GM21576 (cell line): Measurements from ENCODE around the gene IGLON5.

Source experiments
- ATAC-seq: cut with Tn5 transposase; IDR thresholded peaks from one replicate; pipeline ENCODE4 v1.9.1; 2021; ENCODE audit warnings: mild to moderate bottlenecking, moderate library complexity; ENCODE audit not compliant: unreplicated experiment

IGLON5 gene

DNA sequence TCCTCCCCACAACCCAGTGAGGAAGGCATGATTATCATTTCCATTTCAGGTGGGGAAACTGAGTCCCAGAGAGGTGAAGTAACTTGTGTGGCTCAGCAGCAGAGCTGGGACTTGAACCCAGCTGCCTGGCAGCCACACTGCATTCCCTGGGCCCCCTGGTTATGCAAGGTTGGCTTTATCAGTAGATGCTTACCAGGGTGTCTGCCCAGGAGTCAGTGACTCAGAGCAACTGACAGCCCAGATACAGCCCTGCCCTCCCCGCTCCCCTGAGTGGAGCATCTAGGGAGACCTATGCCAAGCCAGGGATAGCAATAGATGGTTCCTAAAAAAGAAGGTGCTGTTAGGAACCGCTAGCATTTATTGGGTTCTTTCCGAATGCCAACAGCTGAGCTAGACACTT lies 5.9 kb downstream of the IGLON5 start:
- ATAC-seq: no peak

- no peak for ATAC-seq
These were observed 6.5 kb downstream of the IGLON5 start for GRCh38 chr19:51317968-51318367.

- no peak for ATAC-seq
These were observed 7.5 kb downstream of the IGLON5 start for GRCh38 chr19:51318687-51319648.

DNA sequence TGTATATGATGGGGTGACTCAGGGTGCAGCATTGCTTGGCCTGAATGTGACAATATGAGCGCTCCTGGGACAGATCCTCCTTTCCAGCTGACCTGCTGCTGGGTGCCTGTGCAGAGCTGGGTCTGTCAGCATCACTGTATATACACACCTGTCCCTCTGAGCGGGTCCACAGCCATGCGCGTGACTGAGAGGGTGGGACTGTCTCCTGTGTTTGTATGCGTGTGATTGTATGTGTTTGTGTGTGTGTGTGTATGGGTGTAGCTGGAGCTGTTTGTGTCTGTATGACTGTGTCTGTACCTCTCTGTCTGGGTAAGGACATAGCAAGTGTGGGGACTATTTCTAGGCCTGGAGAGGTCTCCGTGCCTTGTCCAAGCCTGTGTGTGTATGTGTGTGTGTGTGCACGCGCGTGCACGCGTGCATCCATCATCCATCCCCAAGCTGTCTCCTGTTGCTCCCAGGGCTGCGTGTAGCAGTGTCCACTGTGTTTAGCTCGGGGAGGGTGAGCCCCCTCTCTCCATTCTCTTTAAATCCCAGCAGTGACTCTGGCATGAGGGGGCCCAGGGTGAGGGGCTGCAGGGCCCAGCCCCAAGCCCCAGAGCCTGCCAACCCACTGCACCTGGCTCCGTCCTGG lies 8.3 kb downstream of the IGLON5 start:
- no peak for ATAC-seq

GRCh38 chr19:51320280-51320657 lies 8.8 kb downstream of the IGLON5 start:
- ATAC-seq: no peak

GRCh38 chr19:51321799-51322198 lies 10.4 kb downstream of the IGLON5 start:
- no peak for ATAC-seq

DNA sequence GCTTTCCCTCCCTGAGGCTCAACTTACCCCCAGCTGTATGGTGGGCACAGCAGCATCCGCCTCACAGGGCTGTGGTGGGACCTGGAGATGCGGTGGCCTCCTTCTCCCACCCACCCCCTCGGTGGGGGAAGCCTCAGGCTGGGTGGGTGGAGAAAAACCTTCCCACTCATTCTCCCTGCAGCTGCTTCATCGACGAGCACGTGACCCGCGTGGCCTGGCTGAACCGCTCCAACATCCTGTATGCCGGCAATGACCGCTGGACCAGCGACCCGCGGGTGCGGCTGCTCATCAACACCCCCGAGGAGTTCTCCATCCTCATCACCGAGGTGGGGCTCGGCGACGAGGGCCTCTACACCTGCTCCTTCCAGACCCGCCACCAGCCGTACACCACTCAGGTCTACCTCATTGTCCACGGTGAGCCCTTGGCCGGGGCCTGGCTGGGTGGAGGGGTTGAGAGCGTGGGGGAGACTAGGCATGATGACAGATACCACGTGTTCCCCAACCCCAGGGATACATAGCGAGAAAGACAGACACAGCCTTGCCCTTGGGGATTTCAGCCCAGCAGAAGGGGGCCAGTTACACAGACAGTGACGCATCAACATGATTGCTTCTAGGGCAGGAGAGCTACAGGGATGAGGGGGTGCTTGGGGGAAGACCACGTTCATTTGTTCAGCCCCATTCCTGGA lies 12.2 kb downstream of the IGLON5 start:
- no peak for ATAC-seq

- no peak for ATAC-seq
These were observed 12.7 kb downstream of the IGLON5 start for GRCh38 chr19:51324167-51324481.

- ATAC-seq: no peak
These were observed 13.9 kb downstream of the IGLON5 start for GRCh38 chr19:51325161-51325976.

DNA sequence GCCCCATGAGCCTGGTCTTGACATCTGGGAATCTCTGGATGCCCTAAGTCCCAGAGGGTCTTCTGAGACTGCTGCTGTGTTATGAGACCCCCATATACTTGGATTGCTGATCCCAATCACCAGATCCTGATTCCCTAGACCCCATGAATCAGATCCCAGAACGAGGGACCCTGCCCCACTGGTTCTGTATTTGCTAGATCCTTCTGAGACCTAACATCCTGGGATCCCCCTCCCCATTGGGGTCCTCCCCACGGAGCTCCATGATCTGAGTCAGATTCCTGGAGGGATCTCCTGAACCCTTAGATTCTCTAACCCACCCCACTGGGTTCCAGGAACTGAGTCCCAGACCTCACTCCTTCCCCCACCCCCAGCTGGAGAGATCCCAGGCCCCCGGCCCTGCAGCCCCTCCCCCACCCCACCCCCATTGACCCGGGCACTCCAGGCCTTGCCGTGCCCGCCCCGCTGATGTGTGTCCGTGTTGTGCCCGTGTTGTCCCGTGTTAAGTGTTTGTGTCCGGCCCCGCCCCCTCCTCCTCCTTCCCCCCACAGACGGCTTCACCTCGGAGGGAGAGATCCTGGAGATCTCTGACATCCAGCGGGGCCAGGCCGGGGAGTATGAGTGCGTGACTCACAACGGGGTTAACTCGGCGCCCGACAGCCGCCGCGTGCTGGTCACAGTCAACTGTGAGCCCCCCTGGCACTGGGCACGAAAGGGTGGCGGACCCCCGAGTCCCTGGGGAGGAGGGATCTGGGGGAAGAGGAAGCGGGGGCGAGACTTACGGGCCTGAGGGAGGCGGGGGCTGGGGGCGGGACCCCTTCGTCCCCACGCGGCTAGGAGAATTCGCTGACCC lies 15.0 kb downstream of the IGLON5 start:
- ATAC-seq: no peak

- no peak for ATAC-seq
These were observed 15.9 kb downstream of the IGLON5 start for GRCh38 chr19:51327066-51328001.

DNA sequence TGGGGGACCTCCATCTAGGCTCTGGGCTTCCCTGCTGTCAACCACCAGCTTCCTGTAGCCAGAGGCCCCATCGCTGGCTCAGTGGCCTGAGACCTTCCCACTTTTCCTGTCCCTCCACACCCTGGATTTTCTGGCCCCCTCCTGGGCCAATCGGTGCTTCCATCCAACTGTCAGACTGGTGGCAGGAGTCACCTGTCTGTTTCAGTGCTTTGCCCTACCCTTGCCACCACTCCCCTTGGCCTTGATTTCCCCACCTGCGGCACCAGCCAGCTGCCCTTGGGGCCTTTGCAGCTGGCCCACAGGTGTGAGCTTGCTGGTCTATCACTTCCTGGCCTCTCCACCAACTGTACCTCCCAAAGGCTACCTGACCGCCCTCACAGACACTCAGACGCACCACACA lies 18.0 kb downstream of the IGLON5 start:
- no peak for ATAC-seq

DNA sequence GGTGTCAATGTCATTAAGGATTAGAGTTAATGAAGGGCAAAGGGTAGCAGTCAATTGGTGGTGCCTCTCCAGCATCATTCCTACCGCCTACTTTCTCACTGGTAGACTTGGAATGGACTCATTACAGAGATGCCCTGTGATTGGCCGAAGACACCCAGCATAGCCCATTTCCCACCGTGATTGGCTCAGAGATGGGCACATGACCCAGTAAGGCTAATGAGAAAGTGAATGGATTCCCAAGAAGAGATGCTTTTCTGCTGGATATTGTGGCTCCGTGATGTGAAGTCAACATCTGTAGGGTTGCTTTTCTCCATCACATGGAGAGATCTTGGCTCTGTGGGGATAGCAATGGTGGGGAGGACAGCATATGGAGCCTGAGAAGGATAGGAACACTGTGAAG lies 18.9 kb downstream of the IGLON5 start:
- ATAC-seq: no peak

DNA sequence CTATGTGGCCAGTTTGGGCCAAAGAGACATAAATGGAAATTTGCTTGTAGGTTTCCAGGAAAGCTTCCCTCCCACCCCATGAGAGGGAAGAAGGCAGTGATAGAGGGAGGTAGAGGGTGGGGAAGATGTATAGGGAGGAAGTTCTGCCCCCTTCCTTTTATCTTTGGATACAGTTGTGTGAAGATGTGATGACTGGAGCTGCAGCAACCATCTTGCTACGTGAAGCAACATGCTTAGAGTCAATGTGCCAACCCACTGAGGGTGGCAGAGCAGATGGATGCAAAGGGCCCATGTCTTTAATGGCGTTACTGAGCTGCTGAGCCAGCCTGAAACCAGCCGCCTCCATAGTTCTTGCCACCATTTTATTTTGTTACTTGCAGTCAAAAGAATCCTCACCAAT lies 19.7 kb downstream of the IGLON5 start:
- no peak for ATAC-seq

DNA sequence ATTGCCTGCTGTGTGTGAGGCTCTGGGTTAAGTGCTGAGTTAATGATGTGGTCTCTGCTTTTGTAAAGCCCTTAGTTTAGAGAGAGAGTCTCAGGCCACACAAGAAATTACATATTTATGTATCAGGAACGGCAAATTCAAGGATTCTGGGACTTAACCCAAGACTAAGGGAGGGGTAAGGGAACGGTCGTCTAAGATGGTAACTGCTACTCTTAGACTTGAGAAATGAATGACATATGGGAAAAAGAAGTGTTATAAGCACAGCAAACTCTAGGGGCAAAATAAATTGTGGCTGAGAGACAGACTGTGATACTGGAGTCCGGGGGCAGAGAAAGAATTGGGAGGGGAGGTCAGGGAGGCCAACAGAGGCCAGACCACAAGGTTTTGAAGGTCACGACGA lies 20.3 kb downstream of the IGLON5 start:
- no peak for ATAC-seq

DNA sequence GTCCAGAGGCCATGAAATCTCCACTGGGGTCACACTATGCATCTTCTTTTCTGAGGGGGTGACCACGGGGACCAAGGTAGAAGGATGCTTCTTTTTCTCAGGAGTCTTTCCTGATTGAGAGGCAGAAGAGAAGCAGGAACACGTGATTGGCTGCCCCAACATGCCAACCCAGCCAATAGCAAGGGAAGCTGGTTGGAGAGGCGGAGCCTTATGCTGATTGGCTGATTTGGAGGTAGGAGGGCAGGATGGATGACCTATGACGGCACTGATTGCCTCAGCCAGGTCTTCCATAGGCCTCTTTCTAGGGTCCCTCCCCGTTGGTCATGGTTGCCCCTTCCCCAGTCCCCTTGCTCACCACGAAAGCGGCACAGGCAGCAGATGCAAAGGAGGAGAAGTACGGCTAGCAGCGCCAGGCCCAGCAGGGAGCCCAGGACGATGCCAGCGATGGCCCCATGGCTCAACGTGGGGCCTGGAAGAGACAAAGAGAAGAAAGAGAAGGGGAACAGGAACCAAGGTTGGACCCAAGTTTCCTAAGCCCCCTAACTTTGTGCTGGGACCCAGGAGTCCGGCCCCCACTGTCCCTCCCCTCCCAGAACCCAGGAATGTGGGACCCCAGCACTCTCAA lies 22.5 kb downstream of the IGLON5 start:
- ATAC-seq: no peak

GRCh38 chr19:51337141-51337860 lies 25.9 kb downstream of the IGLON5 start:
- ATAC-seq: no peak
